HS-5 (cell line): ENCODE results near the gene RADIL.

ENCODE experiments used
- DNase-seq: peaks from one replicate; pipeline ENCODE4 v3.0.0-alpha.2; 2012; ENCODE audit warnings: low read depth

RADIL gene

DNA sequence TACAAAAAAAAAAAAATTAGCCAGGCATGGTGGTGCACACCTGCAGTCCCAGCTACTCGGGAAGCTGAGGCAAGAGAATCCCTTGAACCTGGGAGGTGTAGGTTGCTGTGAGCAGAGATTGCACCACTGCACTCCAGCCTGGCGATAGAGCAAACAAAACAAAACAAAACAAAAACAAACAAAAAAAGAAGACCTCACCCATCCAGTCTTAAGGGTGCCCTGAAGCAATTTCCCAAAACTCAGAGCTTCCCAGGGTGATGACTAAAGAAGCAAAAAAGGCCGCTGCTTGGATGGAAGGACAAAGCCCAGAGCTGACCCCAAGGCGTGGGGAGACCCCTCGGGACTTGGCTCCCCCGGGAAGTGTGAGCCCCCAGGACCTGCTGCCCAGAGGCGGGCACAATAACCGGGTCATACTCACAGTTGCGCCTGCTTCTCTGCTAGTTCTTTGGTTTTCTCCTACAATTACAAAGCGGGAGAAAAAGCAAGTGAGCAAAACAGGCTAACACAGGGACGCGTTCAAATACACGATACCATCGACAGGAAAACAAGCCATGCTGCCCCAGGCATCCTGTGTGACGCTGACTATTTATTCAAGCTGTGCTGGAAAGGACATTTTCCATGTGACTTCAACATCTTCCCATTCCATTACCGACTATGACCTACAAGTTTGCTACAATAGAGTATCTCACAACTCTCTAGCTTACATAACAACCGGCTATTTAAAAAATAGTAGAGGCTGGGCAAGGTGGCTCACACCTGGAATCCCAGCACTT, 51.6 kb downstream of the RADIL start:
- DNase-seq = no peak

DNA sequence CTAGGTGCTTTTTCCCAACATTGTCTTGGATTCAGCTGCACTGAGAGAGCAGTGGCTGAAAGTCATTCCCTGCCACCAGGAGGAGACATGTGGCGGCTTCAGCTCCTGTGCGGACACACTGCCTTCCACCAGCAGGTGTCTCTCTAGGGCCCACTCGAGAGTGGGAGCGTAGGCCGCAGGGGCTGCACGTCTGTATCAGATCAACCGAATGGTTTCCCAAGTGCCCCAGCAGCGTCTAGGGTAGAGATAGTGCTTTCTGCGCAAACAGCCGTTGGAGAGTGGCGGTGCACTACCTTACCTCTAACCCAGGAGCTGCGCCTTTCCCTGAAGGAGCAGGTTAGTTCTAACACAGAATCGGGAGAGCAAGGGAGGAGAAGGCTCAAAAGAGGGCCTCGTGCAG, 53.3 kb downstream of the RADIL start:
- no peak for DNase-seq

DNA sequence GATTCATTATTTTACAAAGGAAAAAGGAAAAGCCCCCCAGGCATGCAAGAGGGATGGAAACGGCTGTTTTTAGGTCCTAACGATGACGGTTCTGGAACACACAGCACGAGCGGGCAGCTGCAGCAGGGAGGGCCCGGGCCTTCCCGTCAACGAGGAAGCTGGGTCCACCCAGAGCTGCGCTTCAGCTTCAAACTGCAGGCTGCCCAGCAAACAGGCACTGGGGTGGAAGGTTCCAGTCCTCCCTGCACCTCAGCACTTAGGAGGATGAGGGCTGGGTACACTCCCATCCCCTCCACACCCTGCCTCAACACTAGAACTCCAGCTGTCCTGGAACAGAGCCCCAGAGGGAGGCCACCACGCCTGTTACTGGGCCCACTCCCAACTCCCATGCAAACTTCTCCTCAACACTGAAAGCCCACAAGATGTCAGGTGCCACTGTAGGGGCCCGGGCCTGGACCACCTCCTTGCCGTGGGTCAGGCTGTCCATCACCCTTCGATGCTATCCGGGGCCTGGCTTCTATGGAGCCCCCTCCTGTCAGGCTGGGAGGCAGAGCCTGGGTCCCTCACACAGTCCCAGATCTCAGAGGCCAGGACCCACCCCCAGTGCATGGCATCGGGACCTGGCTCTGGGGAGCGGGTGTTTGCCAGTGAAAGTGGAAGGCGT, 54.7 kb downstream of the RADIL start:
- no peak for DNase-seq

DNA sequence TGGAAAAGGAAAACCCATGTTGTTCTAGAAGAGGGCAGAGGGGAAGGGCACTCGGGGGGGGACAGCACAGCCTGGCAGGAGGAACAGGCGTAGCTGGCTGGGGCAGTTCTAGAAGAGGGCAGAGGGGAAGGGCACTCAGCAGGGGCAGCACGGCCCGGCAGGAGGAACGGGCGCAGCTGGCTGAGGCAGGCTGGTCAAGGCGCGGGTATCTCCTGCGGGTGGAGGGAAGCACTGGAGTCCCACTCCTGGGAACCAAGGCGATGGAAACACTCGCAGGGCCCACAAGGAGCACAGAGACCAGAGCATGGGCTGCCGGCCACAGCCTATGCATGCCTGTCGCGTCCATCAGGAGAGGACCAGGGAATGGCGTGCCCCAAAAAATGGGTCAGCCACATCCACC, 58.4 kb downstream of the RADIL start:
- no peak for DNase-seq

DNA sequence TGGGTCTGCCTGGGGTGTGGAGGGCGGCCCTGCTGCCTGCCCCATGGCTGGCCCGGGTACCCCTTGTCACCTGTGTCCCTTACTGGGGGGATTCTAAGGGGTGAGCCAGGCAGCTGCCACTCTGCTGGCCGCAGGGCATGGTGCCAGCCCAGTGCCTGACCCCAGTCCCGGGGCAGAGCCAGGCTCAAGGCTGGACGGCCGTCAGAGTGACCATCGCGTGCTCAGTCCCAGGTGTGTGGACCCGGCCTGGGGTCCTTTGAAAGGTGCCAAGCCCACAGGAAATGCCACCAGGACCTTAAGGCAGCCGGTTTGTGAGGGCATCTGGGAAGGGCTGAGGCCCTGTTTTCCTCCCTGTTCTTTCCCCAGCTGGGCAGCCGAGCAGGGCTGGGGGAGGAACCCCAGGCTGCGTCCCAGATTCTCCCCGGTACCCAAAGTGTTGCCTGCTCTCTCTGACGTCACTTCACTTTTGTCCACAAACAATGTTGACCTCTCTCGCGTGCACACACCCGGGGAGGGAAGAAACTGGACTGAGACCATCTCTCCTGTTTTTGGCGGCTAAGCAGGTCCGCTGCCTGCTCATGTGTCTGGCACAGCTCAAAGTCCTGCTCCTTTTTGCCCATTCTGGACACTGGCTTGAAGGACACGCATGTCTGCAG, 59.3 kb downstream of the RADIL start:
- DNase-seq = no peak

DNA sequence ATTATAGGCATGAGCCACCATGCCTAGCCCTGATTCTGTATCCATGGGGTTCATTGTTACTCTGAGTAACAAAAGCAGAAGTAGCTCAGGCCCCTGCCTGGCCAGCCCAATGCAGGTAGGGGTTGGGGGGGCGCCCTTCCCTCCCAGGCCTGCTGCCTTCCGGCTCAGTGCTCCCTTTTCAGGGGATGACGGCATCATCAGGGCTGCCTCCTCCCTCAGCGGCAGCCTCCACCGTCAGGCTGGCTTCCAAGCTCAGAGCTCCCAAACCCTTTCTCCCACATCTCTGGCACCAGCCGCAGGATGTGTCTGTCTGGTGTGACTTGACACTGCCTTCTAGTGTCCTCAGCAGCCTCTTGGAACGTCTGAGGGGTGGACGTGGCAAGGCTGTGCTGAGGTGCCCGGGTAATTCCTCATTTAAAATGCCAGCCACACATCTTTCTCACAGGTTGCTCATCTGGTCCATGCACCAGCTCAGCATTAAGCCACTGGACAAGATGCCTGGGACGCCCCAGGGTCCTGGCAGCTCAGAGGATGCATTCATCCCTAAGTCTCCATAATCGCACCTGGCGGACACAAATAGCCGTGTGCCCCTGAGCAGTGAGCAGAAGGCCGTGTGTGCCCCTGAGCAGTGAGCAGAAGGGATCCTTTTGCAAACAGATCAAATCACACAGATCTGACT, 59.9 kb downstream of the RADIL start:
- no peak for DNase-seq

DNA sequence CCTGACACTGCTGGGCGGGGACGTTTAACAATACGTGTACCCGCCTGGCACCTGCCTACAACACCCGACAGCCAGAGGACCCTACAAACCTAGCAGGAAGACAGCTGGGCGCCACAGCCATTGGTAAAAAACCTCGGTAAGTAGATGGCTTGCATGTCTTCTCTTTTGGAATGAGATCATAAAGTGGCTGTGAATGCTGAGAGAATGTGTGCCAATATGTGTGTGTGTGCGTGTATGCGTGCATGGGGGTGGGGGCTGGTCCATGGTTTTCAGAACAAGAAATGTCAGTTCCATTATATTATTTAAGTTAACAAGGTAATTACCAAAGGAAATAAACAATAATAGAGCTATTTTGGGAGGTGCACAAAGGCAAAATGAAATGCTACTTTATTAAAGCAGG, 60.8 kb downstream of the RADIL start:
- no peak for DNase-seq

DNA sequence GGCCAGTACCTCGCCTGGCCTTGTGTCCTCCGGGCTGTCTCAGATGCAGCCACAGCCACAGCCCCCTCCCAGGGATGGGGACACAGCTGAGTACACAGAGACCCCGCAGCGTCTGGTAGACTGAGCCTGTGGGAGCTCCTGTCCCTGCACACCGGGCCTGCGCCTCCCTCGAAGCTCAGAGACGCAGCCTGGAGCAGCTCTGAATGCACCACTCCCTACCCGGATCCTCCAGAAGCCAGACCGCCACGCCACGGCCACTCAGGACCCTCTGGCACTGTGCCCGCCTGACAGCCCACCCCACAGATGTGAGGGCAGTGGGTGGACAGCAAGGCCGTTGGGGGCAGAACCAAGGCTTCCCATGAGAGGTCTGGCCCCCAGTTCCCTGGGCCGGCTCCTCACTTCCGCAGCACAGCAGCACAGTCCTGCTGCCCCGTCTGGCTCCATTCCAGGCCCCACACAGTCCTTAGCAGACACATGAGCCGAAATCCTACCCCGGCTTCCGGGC, 62.5 kb downstream of the RADIL start:
- no peak for DNase-seq

DNA sequence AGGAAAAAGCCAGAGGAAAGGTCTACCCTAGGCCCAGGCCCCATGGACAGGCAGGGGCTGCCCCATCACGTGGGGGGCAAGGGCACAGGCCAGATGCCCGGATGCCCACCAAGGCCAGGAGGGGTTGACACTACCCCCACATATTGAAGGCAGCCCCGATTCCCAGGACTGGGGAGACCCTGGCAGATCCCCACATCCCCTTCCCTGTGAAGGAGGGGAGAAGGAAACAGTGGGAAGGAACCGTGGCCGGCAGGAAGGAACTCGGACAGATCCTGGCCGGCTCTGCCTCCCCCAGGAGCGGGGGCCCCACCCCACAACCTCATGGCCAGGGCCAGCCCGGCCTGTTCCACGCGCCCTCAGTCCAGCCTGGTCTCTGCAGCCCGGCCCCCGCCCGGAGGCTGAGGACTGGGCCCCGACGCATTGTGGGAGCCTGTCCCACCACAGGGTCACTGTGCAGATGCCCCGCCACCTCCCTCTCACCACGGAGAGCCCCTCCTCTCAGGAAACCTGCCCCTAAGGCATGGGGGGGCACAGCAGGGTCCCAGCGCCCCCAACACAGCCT, 63.0 kb downstream of the RADIL start:
- DNase-seq = no peak

DNA sequence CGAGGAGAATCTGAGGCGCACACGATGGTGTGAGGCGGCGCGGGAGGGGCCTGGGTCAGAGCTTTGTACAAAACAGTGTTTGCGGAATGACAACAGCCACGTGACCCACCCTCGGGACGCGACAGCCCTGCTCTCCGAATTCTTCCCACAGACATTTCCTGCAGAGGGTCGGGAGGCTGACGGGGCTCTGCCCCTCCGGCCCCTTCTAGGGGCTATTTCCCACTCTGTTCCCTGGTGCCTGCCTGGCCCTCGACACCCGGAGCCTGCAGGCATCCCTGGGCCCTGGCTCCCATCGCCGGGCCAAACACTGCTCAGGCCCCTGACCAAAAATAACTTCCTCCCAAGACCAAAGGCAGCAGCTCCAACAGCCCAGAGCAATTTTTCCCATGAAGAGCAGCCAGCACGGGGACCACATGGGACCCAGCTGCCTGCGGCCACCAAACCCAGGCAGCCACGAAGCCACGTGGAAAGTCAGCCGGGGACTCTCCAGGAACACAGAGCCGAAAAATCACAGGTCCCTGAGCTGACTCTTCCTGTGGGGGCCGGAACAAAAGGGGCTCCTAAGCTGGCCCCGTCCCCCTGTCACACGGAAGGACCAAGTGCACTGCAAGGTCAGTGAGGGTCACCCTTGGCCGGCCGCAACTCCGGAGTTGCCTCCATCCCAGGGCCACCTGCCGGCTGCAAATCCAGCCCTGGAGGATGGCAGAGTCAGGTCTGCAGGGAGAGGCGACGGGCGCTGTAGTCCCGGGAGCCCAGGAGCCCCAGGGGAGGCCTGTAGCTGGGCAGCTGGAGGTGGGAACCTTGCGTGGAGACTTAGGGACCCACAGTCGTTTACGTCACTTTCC, 63.7 kb downstream of the RADIL start:
- no peak for DNase-seq

DNA sequence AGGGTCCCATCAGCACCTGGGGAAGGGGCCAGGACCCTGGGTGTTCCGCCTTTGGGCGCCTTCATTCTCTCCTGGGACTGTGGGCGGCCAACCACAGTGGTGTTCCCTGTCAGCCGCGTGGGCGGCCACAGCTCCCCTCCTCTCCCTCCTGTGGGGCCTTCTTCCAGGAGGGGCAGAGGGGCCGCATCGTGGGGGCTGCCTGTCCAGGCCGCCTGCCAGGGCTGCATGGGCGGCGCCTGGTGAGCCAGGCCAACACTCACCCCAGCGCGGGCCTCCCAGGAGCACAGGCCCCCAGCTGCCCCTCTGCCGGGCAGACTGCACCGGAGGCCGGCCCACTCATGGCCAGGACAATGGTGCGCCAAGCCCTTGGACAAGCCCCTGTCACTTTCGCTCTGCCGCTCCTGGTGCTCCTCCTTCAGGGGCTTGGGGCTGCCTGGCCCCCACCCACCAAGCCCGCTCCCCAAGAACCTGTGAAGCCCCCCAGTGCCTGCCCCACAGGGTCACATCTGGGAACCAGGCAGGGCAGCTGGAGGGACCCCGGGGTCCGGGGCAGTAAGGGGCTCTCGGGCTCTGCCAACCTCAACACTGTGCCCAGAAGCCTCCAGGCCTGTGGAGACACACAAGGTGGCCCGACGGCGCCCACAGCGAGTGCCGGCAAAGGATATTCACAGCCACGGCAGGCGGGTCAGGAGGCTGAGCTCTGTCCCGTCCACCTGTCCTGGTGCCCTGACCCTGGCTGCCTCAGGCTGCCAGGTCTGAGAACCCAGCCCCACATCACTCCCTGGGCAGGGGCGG, 65.3 kb downstream of the RADIL start:
- DNase-seq = no peak

DNA sequence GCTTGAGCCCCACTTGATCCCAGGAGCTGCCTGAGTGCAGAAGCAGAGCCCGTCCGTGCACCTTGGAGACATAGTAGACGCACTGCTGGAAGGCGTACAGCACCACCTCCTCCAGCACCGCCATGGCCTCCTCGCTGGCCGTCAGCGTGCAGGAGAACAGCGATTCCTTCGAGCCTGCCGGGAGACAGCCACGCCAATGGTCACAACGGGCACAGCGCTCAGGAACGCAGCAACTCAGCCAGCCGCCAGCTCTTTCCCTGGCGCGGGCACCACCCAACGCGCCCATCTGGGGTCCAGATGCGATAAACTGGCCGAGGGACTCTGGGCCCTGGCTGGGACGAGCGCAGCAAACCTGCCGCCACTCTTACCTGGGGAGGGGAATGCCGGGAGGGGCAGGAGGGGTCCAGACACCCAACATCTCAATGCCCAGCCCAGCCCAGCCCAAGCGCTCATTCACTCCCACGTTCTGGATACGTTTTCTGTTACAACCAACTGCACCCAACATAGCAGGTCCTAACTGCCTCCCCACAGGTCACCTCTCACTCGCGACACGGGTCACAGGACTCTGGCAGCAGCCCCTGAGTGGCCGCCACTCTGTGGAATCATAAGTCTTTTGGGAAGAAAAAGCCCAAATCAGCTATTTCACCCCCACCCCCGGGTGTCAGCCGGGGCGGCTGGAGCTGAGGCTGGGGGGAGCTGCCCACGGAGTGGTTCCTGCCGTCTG, 66.2 kb downstream of the RADIL start:
- no peak for DNase-seq

DNA sequence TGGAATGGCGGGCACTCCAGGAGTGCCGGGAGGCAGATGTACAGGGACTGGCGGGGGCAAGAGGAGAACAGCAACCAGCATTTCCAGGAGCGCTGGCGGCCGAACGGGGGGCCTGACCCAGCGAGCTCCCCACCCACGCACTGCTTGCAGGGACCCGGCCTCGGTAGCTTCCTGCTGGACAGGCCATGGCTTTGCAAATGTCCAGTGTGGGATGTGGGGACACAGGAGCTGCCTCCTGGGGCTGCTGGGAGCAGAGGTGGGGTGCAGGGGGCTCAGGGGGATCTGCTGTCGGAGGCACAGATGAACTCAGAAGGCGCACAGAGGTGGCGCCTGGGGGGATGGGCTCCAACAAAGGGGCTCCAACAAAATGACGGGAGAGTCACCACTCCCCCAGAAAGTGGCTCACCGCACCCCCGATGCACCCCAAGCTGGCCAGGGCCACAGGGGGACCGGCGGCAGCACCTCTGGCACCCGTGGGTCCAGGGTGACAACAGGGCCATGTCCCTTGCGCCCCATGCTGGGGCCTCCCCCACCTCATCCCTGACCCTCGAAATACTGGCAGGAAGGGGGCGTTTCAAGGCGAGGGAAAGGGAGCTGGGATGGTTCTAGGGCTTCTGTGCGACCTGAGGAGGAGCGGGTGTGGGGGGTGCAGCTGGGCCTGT, 67.0 kb downstream of the RADIL start:
- DNase-seq = no peak

DNA sequence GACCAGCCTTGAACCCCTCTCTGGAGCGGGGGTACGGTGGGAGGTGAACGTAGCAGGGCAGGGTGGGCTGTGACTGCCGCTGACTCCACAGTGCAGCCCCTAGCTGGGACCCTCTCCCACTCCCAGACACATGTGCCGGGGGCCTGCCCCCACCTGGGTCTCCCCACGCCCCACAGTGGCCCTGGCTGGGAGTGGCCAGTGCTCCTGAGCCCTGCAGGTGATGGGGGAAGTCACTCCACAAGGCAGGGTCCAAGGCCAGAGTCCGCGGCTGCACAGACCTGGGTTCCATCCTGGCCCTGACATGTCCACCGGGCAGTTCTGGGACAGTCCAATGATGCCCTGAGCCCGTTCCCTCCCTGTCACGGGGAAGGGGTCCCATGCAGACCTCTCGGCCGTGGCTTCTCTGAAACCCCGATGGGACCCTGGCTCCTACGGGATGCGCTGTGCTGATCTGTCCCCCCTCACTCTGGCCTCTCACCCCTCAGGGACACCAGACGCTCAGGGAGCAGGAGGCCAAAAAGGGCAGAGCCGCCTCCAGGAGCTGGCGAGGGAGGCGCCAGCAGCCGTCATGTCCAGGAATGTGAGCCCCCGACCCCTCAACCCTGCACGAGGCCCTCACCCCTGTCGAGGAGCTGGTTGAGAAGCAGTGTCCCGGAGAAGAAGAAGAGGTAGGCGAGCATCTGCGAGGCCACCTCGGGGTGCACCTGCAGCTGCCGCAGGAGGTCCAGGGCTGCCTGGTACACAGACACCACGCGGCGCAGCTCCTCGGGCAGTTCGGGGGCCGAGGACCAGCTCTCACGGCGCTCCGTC, 67.7 kb downstream of the RADIL start:
- DNase-seq = no peak

DNA sequence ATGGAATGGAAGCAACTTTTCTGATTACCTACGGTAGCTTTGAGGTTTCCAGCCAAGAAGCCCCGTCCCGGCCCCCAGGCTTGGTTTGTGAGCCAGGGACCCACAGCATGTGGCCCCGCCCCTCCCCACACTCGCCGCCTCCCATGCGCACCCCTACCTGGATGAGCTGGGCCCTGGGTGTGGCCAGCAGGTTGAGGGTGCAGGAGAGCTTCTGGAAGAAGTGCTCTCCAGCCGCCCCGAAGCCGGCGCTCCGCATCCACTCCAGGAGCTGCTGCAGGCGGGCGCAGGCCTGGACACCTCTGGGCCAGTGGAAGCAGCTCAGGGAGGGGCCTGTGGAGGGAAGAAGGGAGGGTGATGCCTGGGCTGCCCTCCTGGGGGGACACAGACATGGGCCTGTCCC, 68.4 kb downstream of the RADIL start:
- no peak for DNase-seq

DNA sequence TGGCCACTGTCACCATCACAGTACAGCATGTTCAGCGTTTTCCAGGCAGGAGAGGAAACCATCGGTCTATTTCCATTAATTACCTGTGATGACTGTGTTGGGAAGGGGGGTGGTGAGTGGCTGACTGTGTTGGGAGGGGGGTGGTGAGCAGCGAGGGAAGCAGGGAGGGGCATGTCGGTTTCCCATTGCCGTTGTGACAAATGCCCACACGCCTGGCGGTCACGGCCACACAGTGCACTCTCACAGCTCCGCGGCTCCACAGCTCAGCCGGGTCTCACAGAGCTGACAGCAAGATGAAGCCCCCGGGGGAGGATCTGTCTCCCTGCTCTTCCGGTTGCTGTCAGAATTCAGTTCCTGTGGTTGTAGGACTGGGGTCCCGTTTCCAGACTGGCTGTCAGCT, 69.1 kb downstream of the RADIL start:
- DNase-seq = no peak

DNA sequence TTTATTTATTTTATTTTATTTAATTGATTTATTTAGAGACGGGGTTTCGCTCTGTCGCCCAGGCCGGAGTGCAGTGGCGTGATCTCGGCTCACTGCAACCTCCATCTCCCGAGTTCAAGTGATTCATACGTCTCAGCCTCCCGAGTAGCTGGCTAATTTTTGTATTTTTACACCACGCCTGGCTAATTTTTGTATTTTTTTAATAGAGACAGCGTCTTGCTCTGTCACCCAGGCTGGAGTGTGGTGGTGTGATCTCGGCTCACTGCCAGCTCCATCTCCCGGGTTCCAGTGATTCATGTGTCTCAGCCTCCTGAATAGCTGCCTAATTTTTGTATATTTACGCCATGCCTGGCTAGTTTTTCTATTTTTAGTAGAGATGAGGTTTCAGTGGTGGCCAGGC, 73.8 kb downstream of the RADIL start:
- no peak for DNase-seq

DNA sequence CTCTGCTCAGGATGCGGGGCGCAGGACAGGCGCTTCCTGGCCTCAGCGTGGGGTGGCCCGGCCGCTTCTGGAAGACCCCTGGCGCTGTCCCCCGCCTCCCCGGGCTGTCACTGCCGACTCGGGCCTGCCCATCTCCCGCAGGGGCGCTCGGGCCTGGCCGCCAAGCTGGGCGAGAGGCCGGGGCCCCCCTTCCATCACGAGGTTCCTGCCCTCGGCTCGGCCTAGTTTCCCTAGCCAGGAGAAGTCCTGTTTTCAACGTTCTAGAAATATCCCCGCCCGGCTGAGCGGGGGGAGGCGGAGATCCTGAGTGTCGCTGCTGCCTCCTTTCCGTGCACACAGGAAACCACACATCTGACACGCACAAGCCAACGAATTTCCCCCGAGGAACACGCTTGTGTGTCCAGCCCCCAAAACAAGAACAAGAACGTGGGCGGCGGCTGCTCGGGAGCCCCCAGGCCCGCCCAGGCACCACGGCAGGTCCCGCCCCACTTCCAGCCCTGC, 74.4 kb downstream of the RADIL start:
- DNase-seq = no peak
